H1 (cell line): ENCODE data around the gene SPEN. TPM values are rescaled to one million over a fixed set of nuclear protein-coding genes. Genes with fewer than 3 reads are reported as not detected.

ENCODE experiments used
- CTCF ChIA-PET: fragments of 300-600 bp; sonication (Branson Sonifier 250); formaldehyde crosslinking; loops from one replicate; lab custom pipeline; 2021; ENCODE audit not compliant: partially characterized antibody; lab: Charles Lee
- POLR2A ChIA-PET: fragments of 300-600 bp; sonication (Branson Sonifier 250); formaldehyde crosslinking; loops from one replicate; lab custom pipeline; 2021; ENCODE audit warnings: inconsistent platforms; ENCODE audit not compliant: partially characterized antibody; lab: Charles Lee
- DNase-seq, 2 experiments: peaks; one replicate each; pipeline versions ENCODE4 v3.0.0 to v3.0.0-alpha.2; 2010 to 2022; ENCODE audit warnings: low spot score in 2 of 2, low read depth in 1 of 2, mixed read lengths in 1 of 2
- FAIRE-seq: peaks from 2 replicates; lab custom pipeline; 2011; peaks lifted over from hg19 to GRCh38; lab: Jason Lieb, UNC
- H2AFZ ChIP-seq: 2 replicates; pipeline ENCODE4 v1.8.1; 2012; ENCODE audit warnings: low read length, inconsistent platforms
- H2AK5ac ChIP-seq: 2 replicates; pipeline ENCODE4 v1.6.1; 2013; ENCODE audit warnings: low read depth, low read length
- H2BK120ac ChIP-seq: replicated peaks from 2 replicates; pipeline ENCODE3; 2013; ENCODE audit warnings: low read depth, low read length, inconsistent platforms
- H2BK12ac ChIP-seq: 2 replicates; pipeline ENCODE4 v1.6.1; 2013; ENCODE audit warnings: low read depth, low read length
- H2BK15ac ChIP-seq: 2 replicates; pipeline ENCODE4 v1.6.1; 2013; ENCODE audit warnings: low read length
- H2BK20ac ChIP-seq: 2 replicates; pipeline ENCODE4 v1.6.1; 2013; ENCODE audit warnings: low read length
- H2BK5ac ChIP-seq: 2 replicates; pipeline ENCODE4 v1.6.1; 2013; ENCODE audit warnings: low read depth, low read length
- H3K14ac ChIP-seq: 2 replicates; pipeline ENCODE4 v1.6.1; 2013; ENCODE audit warnings: inconsistent platforms; ENCODE audit not compliant: insufficient read length
- H3K18ac ChIP-seq: 2 replicates; pipeline ENCODE4 v1.6.1; 2013; ENCODE audit warnings: low read length; ENCODE audit errors: extremely low read depth
- H3K23ac ChIP-seq: 2 replicates; pipeline ENCODE4 v1.6.1; 2013; ENCODE audit warnings: inconsistent platforms; ENCODE audit not compliant: insufficient read length
- H3K23me2 ChIP-seq: 2 replicates; pipeline ENCODE4 v1.6.1; 2013; ENCODE audit warnings: low read depth, low read length
- H3K27ac ChIP-seq: 2 replicates; pipeline ENCODE4 v1.6.1; 2011; ENCODE audit warnings: low read depth, low read length, inconsistent platforms
- H3K27me3 ChIP-seq, 4 experiments: replicated peaks in 1 of 4; 1 replicate in 1 of 4; 2 replicates in 3 of 4; pipeline versions ENCODE4 v1.6.1 to v1.8.1; 2011 to 2013; ENCODE audit warnings: low read length in 3 of 4, mild to moderate bottlenecking in 3 of 4, inconsistent platforms in 2 of 4, mixed read lengths in 2 of 4, moderate library complexity in 1 of 4; ENCODE audit not compliant: control insufficient read depth in 3 of 4, insufficient read depth in 3 of 4; ENCODE audit errors: extremely low read depth in 1 of 4
- H3K36me3 ChIP-seq, 4 experiments: 2 replicates each; pipeline versions ENCODE4 v1.6.1 to v1.8.1; 2011 to 2013; ENCODE audit warnings: mild to moderate bottlenecking in 4 of 4, low read length in 3 of 4, moderate library complexity in 2 of 4, control low read depth in 1 of 4, inconsistent platforms in 1 of 4; ENCODE audit not compliant: insufficient read depth in 4 of 4, control insufficient read depth in 2 of 4
- H3K4ac ChIP-seq: replicated peaks from 2 replicates; pipeline ENCODE3; 2013; ENCODE audit warnings: low read length, low read depth, mixed read lengths, inconsistent platforms; ENCODE audit not compliant: insufficient read length
- H3K4me1 ChIP-seq, 4 experiments: replicated peaks in 1 of 4; 1 replicate in 1 of 4; 2 replicates in 3 of 4; pipeline versions ENCODE4 v1.6.1 to v1.8.1; 2011 to 2013; ENCODE audit warnings: low read length in 3 of 4, inconsistent platforms in 2 of 4, mixed read lengths in 1 of 4; ENCODE audit not compliant: insufficient read depth in 4 of 4, control insufficient read depth in 3 of 4
- H3K4me2 ChIP-seq, 2 experiments: 2 replicates each; pipeline versions ENCODE4 v1.6.1 to v1.8.1; 2011 to 2013; ENCODE audit warnings: low read depth in 2 of 2, low read length in 2 of 2, control low read depth in 1 of 2, inconsistent platforms in 1 of 2, mild to moderate bottlenecking in 1 of 2; ENCODE audit not compliant: insufficient read depth in 1 of 2
- H3K4me3 ChIP-seq, 4 experiments: fragments of 200-600, 300-600 bp in 1 of 4; sonication (generic), shearing (Covaris generic), sonication (Bioruptor Twin) in 1 of 4; 2 replicates each; pipeline versions ENCODE4 v1.5.1 to v1.8.1; 2011 to 2016; ENCODE audit warnings: low read length in 4 of 4, low read depth in 3 of 4, control low read depth in 2 of 4, inconsistent platforms in 2 of 4, mild to moderate bottlenecking in 2 of 4, mixed read lengths in 1 of 4, moderate library complexity in 1 of 4; ENCODE audit not compliant: insufficient read depth in 2 of 4; ENCODE audit errors: extremely low read depth in 1 of 4
- H3K56ac ChIP-seq: replicated peaks from 2 replicates; pipeline ENCODE3; 2013; ENCODE audit warnings: low read depth, mild to moderate bottlenecking, mixed read lengths, low read length, inconsistent platforms; ENCODE audit not compliant: insufficient read length
- H3K79me1 ChIP-seq: 2 replicates; pipeline ENCODE4 v1.6.1; 2013; ENCODE audit warnings: low read depth, low read length, control low read depth
- H3K79me2 ChIP-seq, 2 experiments: 2 replicates each; pipeline versions ENCODE4 v1.6.1 to v1.8.1; 2012 to 2013; ENCODE audit warnings: low read length in 2 of 2, mild to moderate bottlenecking in 2 of 2, inconsistent platforms in 1 of 2; ENCODE audit not compliant: insufficient read depth in 2 of 2, control insufficient read depth in 1 of 2
- H3K9ac ChIP-seq, 4 experiments: replicated peaks in 1 of 4; 1 replicate in 1 of 4; 2 replicates in 3 of 4; pipeline versions ENCODE4 v1.6.1 to v1.8.1; 2011 to 2013; ENCODE audit warnings: low read depth in 3 of 4, low read length in 3 of 4, control low read depth in 2 of 4, mild to moderate bottlenecking in 2 of 4, moderate library complexity in 2 of 4, inconsistent platforms in 1 of 4; ENCODE audit errors: extremely low read depth in 1 of 4
- H3K9me3 ChIP-seq, 2 experiments: 2 replicates each; pipeline versions ENCODE4 v1.6.1 to v1.8.1; 2012 to 2013; ENCODE audit warnings: mild to moderate bottlenecking in 2 of 2, moderate library complexity in 2 of 2, control low read depth in 1 of 2, inconsistent platforms in 1 of 2, low read depth in 1 of 2, low read length in 1 of 2, mixed read lengths in 1 of 2; ENCODE audit not compliant: insufficient read depth in 2 of 2
- H4K20me1 ChIP-seq, 2 experiments: replicated peaks in 1 of 2; 2 replicates each; pipeline versions ENCODE3 to v1.8.1; 2011 to 2013; ENCODE audit warnings: inconsistent platforms in 2 of 2, low read length in 2 of 2, mild to moderate bottlenecking in 1 of 2; ENCODE audit not compliant: insufficient read depth in 2 of 2, control insufficient read depth in 1 of 2
- H4K5ac ChIP-seq: 2 replicates; pipeline ENCODE4 v1.6.1; 2013; ENCODE audit warnings: low read length, low read depth, mixed read lengths, inconsistent platforms; ENCODE audit not compliant: insufficient read length
- H4K8ac ChIP-seq: 2 replicates; pipeline ENCODE4 v1.8.0; 2013; ENCODE audit warnings: mild to moderate bottlenecking, moderate library complexity, low read length, inconsistent platforms; ENCODE audit not compliant: insufficient read depth; ENCODE audit errors: extremely low read depth
- H4K91ac ChIP-seq: replicated peaks from 2 replicates; pipeline ENCODE3; 2013; ENCODE audit warnings: low read length, mixed read lengths, inconsistent platforms; ENCODE audit not compliant: insufficient read length
- RAD21 ChIP-seq, 2 experiments: IDR thresholded peaks in 1 of 2; conservative IDR thresholded peaks in 1 of 2; 2 replicates each; pipeline ENCODE4 v1.6.1; 2011; ENCODE audit warnings: low read depth in 2 of 2, low read length in 2 of 2, improper control_type of control experiment in 1 of 2, inconsistent platforms in 1 of 2, mild to moderate bottlenecking in 1 of 2, moderate library complexity in 1 of 2
- SIN3A ChIP-seq, 2 experiments: IDR thresholded peaks in 1 of 2; conservative IDR thresholded peaks in 1 of 2; 2 replicates each; pipeline ENCODE4 v1.6.1; 2011 to 2012; ENCODE audit warnings: low read length in 2 of 2, improper control_type of control experiment in 1 of 2, low read depth in 1 of 2, mild to moderate bottlenecking in 1 of 2
- SRF ChIP-seq: IDR thresholded peaks from 2 replicates; pipeline ENCODE4 v1.6.1; 2011; ENCODE audit warnings: mild to moderate bottlenecking, low read depth, low read length, moderate library complexity
- polyA plus RNA-seq, 7 experiments: library from polyadenylated mRNA; depleted of rRNA in 3 of 7; stranded (reverse) in 5 of 7; unstranded in 2 of 7; fragments of >200 nt in 5 of 7; fragments of 200-250 nt in 2 of 7; gene quantifications; 1 replicate in 5 of 7; 2 replicates in 1 of 7; 4 replicates in 1 of 7; pipeline versions ENCODE4 v1.2.1 to v1.2.3, GENCODE V29; 2011 to 2013; ENCODE audit warnings: missing spikeins in 2 of 7, mixed read lengths in 2 of 7
- total RNA-seq: library from RNA; stranded (reverse); fragmentation: NEBNext Ultra II Directional; extraction: Animal tissue kit (Norgen Biotek cat#: 25700); gene quantifications from 2 replicates; pipeline ENCODE4 v1.2.1, GENCODE V29; 2021

Gene SPEN
- total and polyA plus RNA-seq, 2 of the 8 experiments (the other 6 are each of a cell fraction or from before 2014, with no cell fraction given) = 12.5 to 52.1 TPM

DNA sequence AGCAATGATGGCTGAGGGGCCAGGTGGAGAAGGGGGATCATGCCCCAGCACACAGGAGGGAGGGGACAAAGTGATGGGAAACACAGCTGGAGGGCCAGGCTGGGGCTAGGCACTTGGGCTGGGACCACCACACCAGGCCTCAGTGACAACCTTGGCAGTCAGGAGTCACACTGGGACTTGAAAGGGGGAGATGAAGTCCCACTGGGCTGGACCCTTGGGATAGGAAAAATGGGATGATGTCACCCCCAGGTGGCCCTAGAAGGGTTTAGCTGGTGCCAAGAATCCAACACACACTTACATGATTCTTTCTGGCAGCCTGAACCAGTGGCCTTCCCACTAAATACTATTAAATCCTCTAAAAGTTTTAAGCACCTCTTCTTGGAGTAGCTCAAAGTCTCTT is 111.3 kb downstream of the SPEN start:
- ChIA-PET POLR2A (interaction anchor here (0.6 to 1.8 kb wide), 3 partner anchors 9 to 45 kb away, joined by 3 to 4 read pairs (median 3); partner anchors contain the start of gene SRARP), CTCF (interaction anchor here (1.0 to 5.9 kb wide), 13 partner anchors 7 to 167 kb away, joined by 3 to 53 read pairs (median 9); partner anchors contain the start of gene ZBTB17)
- TF ChIP-seq SIN3A (conservative IDR thresholded peaks at IDR 0.05 in 1 of 2, IDR thresholded peaks at IDR 0.05 in 1 of 2; ENCODE audit: low read depth in 1 of 2, low read length in 2 of 2) (no peak), SRF (no peak), RAD21 (IDR thresholded peaks at IDR 0.05 in 1 of 2, conservative IDR thresholded peaks at IDR 0.05 in 1 of 2; ENCODE audit: low read depth in 2 of 2, low read length in 2 of 2) (peak; percentile 44 to 56)

More for the DNA sequence above, 111.3 kb downstream of the SPEN start:
- Histone ChIP-seq H2BK5ac (no peak overlapping the region), H3K18ac (no peak overlapping the region), H4K20me1 (peaks cover 7 to 14% of the 10 kb centered on the region in 2 experiments), H3K4me3 (no peak overlapping the region), H3K27ac (no peak overlapping the region), H3K4me2 (no peak overlapping the region), H3K36me3 (no peaks in the 10 kb centered on the region), H4K91ac (no peak overlapping the region), H2BK120ac (no peak overlapping the region), H3K79me1 (peaks cover 3% of the 10 kb centered on the region; the same call in 1 of the 2 replicates), H3K14ac (no peak overlapping the region), H2BK15ac (no peak overlapping the region), H2BK20ac (no peak overlapping the region), H2AK5ac (peak overlapping the region; percentile 54; the same call in 1 of the 2 replicates), H3K56ac (no peak overlapping the region), H4K8ac (no peak overlapping the region), H3K9me3 (no peaks in the 10 kb centered on the region), H3K27me3 (peaks cover 0 to 3% (median under 1%) of the 10 kb centered on the region in 4 experiments; a peak in 2 of 7 replicates), H3K23ac (no peak overlapping the region), H3K9ac (no peak overlapping the region), H2AFZ (no peak overlapping the region), H3K23me2 (no peaks in the 10 kb centered on the region; the same call in 1 of the 2 replicates), H2BK12ac (no peak overlapping the region), H4K5ac (no peak overlapping the region), H3K4ac (no peak overlapping the region), H3K79me2 (no peaks in the 10 kb centered on the region; a peak in 1 of 4 replicates), H3K4me1 (peaks cover 6 to 18% (median 11%) of the 10 kb centered on the region in 4 experiments)
- no peak for DNase-seq
- no peak for FAIRE-seq
